Peyer's patch (tissue), 4 donors: ENCODE data around the gene PGAP1.

Source experiments
- POLR2A ChIP-seq, 2 donors: fragments of 450-650 bp; IDR thresholded peaks; one replicate each; pipeline ENCODE4 v1.5.1; 2017; ENCODE audit warnings: antibody characterized with exemption in 2 of 2, mild to moderate bottlenecking in 2 of 2, moderate library complexity in 2 of 2
- TF ChIP-seq, protein P1 (sequence below), 6 experiments: fragments of 450-650 bp in 4 of 6; fragments of 200-600 bp in 2 of 6; sonication (generic) in 1 of 6; IDR thresholded peaks; one replicate each; pipeline ENCODE4 v1.5.1; 2017 to 2019; ENCODE audit warnings: antibody characterized with exemption in 6 of 6, mild to moderate bottlenecking in 3 of 6, moderate library complexity in 1 of 6

DNA sequence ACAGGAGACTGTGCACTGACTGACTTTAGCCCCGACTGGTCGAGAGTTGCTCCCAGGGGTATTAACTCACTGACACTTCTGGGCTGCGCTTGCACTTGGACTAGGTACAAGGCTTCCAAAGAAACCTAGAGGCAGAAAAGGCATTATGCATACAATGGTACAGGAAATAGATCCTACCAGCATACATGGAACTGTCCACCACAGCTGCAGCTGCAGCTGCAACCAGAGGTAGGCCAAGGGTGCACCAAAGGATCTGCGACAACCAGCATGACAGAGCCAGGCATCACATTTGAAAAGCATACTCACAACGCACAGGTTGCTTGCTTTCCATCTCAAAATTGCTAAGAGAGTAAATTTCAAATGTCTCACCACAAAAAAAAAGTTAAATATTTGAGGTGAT is 22.6 kb upstream of the PGAP1 start:
- TF ChIP-seq, protein P1, sequence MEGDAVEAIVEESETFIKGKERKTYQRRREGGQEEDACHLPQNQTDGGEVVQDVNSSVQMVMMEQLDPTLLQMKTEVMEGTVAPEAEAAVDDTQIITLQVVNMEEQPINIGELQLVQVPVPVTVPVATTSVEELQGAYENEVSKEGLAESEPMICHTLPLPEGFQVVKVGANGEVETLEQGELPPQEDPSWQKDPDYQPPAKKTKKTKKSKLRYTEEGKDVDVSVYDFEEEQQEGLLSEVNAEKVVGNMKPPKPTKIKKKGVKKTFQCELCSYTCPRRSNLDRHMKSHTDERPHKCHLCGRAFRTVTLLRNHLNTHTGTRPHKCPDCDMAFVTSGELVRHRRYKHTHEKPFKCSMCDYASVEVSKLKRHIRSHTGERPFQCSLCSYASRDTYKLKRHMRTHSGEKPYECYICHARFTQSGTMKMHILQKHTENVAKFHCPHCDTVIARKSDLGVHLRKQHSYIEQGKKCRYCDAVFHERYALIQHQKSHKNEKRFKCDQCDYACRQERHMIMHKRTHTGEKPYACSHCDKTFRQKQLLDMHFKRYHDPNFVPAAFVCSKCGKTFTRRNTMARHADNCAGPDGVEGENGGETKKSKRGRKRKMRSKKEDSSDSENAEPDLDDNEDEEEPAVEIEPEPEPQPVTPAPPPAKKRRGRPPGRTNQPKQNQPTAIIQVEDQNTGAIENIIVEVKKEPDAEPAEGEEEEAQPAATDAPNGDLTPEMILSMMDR (IDR thresholded peaks at IDR 0.05): no peak
- TF ChIP-seq POLR2A (IDR thresholded peaks at IDR 0.05): no peak
